Thyroid gland (tissue), 4 donors: ENCODE data around the gene CACNG4.

Experiments used
- POLR2A ChIP-seq, 2 donors: fragments of 450-650 bp; IDR thresholded peaks; one replicate each; pipeline ENCODE4 v1.6.1; 2017; ENCODE audit warnings: antibody characterized with exemption in 2 of 2, mild to moderate bottlenecking in 2 of 2, moderate library complexity in 1 of 2
- TF ChIP-seq, protein P1 (sequence below), 6 experiments: fragments of 200-600 bp in 3 of 6; fragments of 450-650 bp in 3 of 6; sonication (generic) in 3 of 6; IDR thresholded peaks; one replicate each; pipeline ENCODE4 v1.5.1; 2016 to 2019; ENCODE audit warnings: antibody characterized with exemption in 6 of 6, mild to moderate bottlenecking in 2 of 6, inconsistent platforms in 1 of 6, moderate library complexity in 1 of 6

DNA sequence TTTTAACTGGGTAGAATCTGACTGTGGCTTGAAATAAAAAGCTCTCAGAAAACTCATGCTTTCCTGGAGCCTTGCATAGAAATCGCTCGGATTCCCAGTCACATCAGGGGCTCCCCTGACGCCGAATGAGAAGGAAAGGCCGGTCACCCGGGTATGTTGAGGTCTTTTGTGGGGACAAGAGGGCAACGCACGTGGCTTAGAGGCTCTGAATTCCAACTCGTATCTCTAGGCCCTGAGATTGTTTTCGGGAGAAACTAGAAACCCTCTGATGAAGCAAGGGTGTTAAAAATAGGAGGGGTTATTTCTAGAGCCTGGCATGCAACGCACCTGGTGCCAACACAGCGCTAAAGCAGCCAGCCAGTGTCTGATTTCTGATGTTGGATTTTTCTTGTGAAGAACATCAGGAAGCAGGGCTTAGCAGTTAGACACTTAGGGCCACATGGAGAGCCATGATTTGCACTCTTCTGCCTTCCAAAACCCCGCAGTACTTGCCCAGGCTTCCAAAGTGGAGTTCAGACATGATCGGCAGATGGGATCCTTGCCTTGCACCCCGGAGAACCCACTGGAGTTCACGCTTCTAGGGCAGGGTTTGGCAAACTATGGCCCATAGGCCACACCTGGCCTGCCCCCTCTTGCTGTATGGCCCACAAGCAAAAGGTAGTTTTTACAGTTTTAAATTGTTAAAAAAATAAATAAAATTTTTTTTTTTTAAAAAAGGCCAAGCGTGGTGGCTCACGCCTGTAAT, 92.4 kb downstream of the CACNG4 start:
- TF ChIP-seq, protein P1, sequence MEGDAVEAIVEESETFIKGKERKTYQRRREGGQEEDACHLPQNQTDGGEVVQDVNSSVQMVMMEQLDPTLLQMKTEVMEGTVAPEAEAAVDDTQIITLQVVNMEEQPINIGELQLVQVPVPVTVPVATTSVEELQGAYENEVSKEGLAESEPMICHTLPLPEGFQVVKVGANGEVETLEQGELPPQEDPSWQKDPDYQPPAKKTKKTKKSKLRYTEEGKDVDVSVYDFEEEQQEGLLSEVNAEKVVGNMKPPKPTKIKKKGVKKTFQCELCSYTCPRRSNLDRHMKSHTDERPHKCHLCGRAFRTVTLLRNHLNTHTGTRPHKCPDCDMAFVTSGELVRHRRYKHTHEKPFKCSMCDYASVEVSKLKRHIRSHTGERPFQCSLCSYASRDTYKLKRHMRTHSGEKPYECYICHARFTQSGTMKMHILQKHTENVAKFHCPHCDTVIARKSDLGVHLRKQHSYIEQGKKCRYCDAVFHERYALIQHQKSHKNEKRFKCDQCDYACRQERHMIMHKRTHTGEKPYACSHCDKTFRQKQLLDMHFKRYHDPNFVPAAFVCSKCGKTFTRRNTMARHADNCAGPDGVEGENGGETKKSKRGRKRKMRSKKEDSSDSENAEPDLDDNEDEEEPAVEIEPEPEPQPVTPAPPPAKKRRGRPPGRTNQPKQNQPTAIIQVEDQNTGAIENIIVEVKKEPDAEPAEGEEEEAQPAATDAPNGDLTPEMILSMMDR (IDR thresholded peaks at IDR 0.05), result no peak
- TF ChIP-seq POLR2A (IDR thresholded peaks at IDR 0.05), result no peak
